ENCODE measurements around the gene C1QTNF1. TPM values are rescaled to one million over a fixed set of nuclear protein-coding genes. Genes with fewer than 3 reads are reported as not detected.

C1QTNF1 gene
- total RNA-seq, 4 donors from 2014 or later: 58.8 to 135 (median 73.7) TPM

GRCh38 chr17:79002291-79002690 is 21.7 kb upstream of the C1QTNF1 start:
- WGBS, 2 donors: 88 to 90% methylated on average over 7 to 14 of the region's 14 CpGs

GRCh38 chr17:79002796-79003593 is 21.0 kb upstream of the C1QTNF1 start:
- TF ChIP-seq CTCF (IDR thresholded peaks at IDR 0.05) (no peak), POLR2A (IDR thresholded peaks at IDR 0.05) (no peak)
- DNase-seq: no peak
- intact Hi-C loops (cut with DNase I): no loop called here
- no peak overlapping the region for H3K27ac ChIP-seq
- no peaks in the 10 kb centered on the region for H3K9me3 ChIP-seq
- 80 to 83% methylated on average over 16 to 17 of the region's 20 CpGs for WGBS, 2 donors
- H3K4me3 ChIP-seq (replicated peaks in 1 of 3): no peak overlapping the region
- no peaks in the 10 kb centered on the region for H3K27me3 ChIP-seq
- H3K36me3 ChIP-seq: peaks cover 0 to 2% of the 10 kb centered on the region in 2 donors
- peaks cover 15 to 18% of the 10 kb centered on the region in 2 donors for H3K4me1 ChIP-seq

More at GRCh38 chr17:79002291-79002690, 21.7 kb upstream of the C1QTNF1 start:
- peaks cover 13 to 16% of the 10 kb centered on the region in 2 donors for H3K4me1 ChIP-seq
- TF ChIP-seq POLR2A (IDR thresholded peaks at IDR 0.05): no peak
- no peak for TF ChIP-seq CTCF (IDR thresholded peaks at IDR 0.05)
- intact Hi-C loops (cut with DNase I): no loop called here
- H3K36me3 ChIP-seq: peaks cover 4 to 6% of the 10 kb centered on the region in 2 donors
- H3K9me3 ChIP-seq: no peaks in the 10 kb centered on the region
- H3K27ac ChIP-seq: no peak overlapping the region
- H3K27me3 ChIP-seq: no peaks in the 10 kb centered on the region
- no peak for DNase-seq
- H3K4me3 ChIP-seq (replicated peaks in 1 of 3): no peak overlapping the region

- 74 to 83% methylated on average over 3 of the region's 3 CpGs for WGBS, 2 donors
- H3K4me1 ChIP-seq: peaks cover 23 to 26% of the 10 kb centered on the region in 2 donors
- DNase-seq: no peak
These were observed 20.1 kb upstream of the C1QTNF1 start for GRCh38 chr17:79003661-79004411.

GRCh38 chr17:79005063-79005861 is 18.7 kb upstream of the C1QTNF1 start:
- intact Hi-C loops (cut with DNase I): no loop called here
- Histone ChIP-seq H3K4me3 (replicated peaks in 1 of 3) (no peak overlapping the region), H3K36me3 (no peaks in the 10 kb centered on the region), H3K27me3 (no peaks in the 10 kb centered on the region), H3K9me3 (no peaks in the 10 kb centered on the region), H3K27ac (peak overlapping the region in 1 of 3 donors; percentile 2), H3K4me1 (peaks cover 30 to 33% of the 10 kb centered on the region in 2 donors)
- 64 to 72% methylated on average over 9 to 12 of the region's 12 CpGs for WGBS, 2 donors
- DNase-seq: peak; percentile 54 to 59
- TF ChIP-seq POLR2A (IDR thresholded peaks at IDR 0.05): no peak

More at GRCh38 chr17:79003661-79004411, 20.1 kb upstream of the C1QTNF1 start:
- Histone ChIP-seq H3K4me3 (replicated peaks in 1 of 3) (no peak overlapping the region), H3K27me3 (no peaks in the 10 kb centered on the region), H3K36me3 (peaks cover 0 to 2% of the 10 kb centered on the region in 2 donors), H3K27ac (no peak overlapping the region), H3K9me3 (no peaks in the 10 kb centered on the region)
- TF ChIP-seq CTCF (IDR thresholded peaks at IDR 0.05) (no peak), POLR2A (IDR thresholded peaks at IDR 0.05) (no peak)
- intact Hi-C loops (cut with DNase I): no loop called here

GRCh38 chr17:79006046-79006445 is 17.9 kb upstream of the C1QTNF1 start:
- H3K27me3 ChIP-seq: no peaks in the 10 kb centered on the region
- H3K27ac ChIP-seq: peak overlapping the region in 1 of 3 donors; percentile 2
- TF ChIP-seq POLR2A (IDR thresholded peaks at IDR 0.05): no peak
- no peak for TF ChIP-seq CTCF (IDR thresholded peaks at IDR 0.05)
- intact Hi-C loops (cut with DNase I): no loop called here
- 78 to 84% methylated on average over 8 of the region's 8 CpGs for WGBS, 2 donors
- H3K4me1 ChIP-seq: peaks cover 30 to 35% of the 10 kb centered on the region in 2 donors
- DNase-seq: no peak
- H3K36me3 ChIP-seq: no peaks in the 10 kb centered on the region
- H3K9me3 ChIP-seq: no peaks in the 10 kb centered on the region
- H3K4me3 ChIP-seq (replicated peaks in 1 of 3): no peak overlapping the region

Measured in thyroid gland (tissue), 4 donors.